Right lobe of liver (tissue), 4 donors: ENCODE data around the gene FGFR2.

Experiments
- CTCF ChIP-seq, 4 donors: fragments of 200-600 bp in 3 of 4; fragments of 450-650 bp in 1 of 4; IDR thresholded peaks; one replicate each; pipeline versions ENCODE4 v1.5.1 to v1.8.0; 2016 to 2022; ENCODE audit warnings: antibody characterized with exemption in 4 of 4, mild to moderate bottlenecking in 2 of 4
- POLR2A ChIP-seq: fragments of 450-650 bp; IDR thresholded peaks from one replicate; pipeline ENCODE4 v1.6.1; 2017; ENCODE audit warnings: antibody characterized with exemption, mild to moderate bottlenecking
- donor health status: DM: no; HTN: no; CAD: no.
- donor health status: DM: no; HTN: no; CAD: no.
- donor health status: DM: no; HTN: yes; CAD: no.

- TF ChIP-seq CTCF (IDR thresholded peaks at IDR 0.05) (no peak), POLR2A (no peak)
Measured at GRCh38 chr10:121615435-121615793, 17.2 kb upstream of the FGFR2 start.
